VCaP (cell line): ENCODE data around the gene NEK5.
"Not testable (repeated sequence)": the region's sequence is repeated elsewhere in the genome, so short reads cannot be mapped to it uniquely, and the experiment has no call there.

Source experiments
- H3K27ac ChIP-seq: fragments of 450-650 bp; 2 replicates; pipeline ENCODE4 v1.5.1; 2017
- CTCF ChIP-seq: fragments of 450-650 bp; conservative IDR thresholded peaks from 2 replicates; pipeline ENCODE4 v1.5.1; 2017; ENCODE audit warnings: mild to moderate bottlenecking, moderate library complexity

NEK5 gene

GRCh38 chr13:52109116-52109670 is 19.7 kb downstream of the NEK5 start:
- no peak for TF ChIP-seq CTCF
- H3K27ac ChIP-seq = no peak overlapping the region

- TF ChIP-seq CTCF = no peak
- H3K27ac ChIP-seq = no peak overlapping the region
These were observed 23.0 kb downstream of the NEK5 start for GRCh38 chr13:52105841-52106240.

- no peak for TF ChIP-seq CTCF
- no peak overlapping the region for H3K27ac ChIP-seq
These were observed 24.2 kb downstream of the NEK5 start for GRCh38 chr13:52104624-52105023.

GRCh38 chr13:52103386-52103785 is 25.5 kb downstream of the NEK5 start:
- no peak for TF ChIP-seq CTCF
- no peak overlapping the region for H3K27ac ChIP-seq

- not testable (repeated sequence) for H3K27ac ChIP-seq
These were observed 26.4 kb downstream of the NEK5 start for GRCh38 chr13:52102423-52102822.

- no peak for TF ChIP-seq CTCF
- no peak overlapping the region for H3K27ac ChIP-seq
These were observed 31.7 kb downstream of the NEK5 start for GRCh38 chr13:52097197-52097596.

- no peak for TF ChIP-seq CTCF
- no peak overlapping the region for H3K27ac ChIP-seq
These were observed 32.1 kb downstream of the NEK5 start for GRCh38 chr13:52096748-52097147.

- no peak for TF ChIP-seq CTCF
- no peak overlapping the region for H3K27ac ChIP-seq
These were observed 32.8 kb downstream of the NEK5 start for GRCh38 chr13:52096062-52096461.
